HEK293 (cell line): Measurements from ENCODE around the gene FAM181A.

Experiments
- CTCF ChIA-PET: fragments of 350-600 bp; formaldehyde crosslinking; extraction: SDS; loops from one replicate; lab custom pipeline; 2021; ENCODE audit warnings: antibody characterized with exemption; lab: Yijun Ruan, JAX
- POLR2A ChIA-PET: fragments of 300-600 bp; formaldehyde crosslinking; extraction: SDS; loops from one replicate; lab custom pipeline; 2020; ENCODE audit warnings: antibody characterized with exemption, inconsistent platforms; lab: Yijun Ruan, JAX
- H3K27ac ChIP-seq: fragments of 200-500 bp; sonication (Bioruptor generic); 2 replicates; pipeline ENCODE4 v1.5.1; 2014; ENCODE audit warnings: low read depth, low read length, control low read depth, inconsistent platforms; ENCODE audit errors: extremely low read depth
- H3K36me3 ChIP-seq, 2 experiments: fragments of 200-500 bp in 1 of 2; sonication (Bioruptor generic) in 1 of 2; 1 replicate in 1 of 2; 2 replicates in 1 of 2; pipeline ENCODE4 v1.5.1; 2014 to 2017; ENCODE audit warnings: inconsistent platforms in 2 of 2, low read length in 2 of 2; ENCODE audit not compliant: control insufficient read depth in 2 of 2, insufficient read depth in 1 of 2
- H3K4me1 ChIP-seq: fragments of 200-500 bp; sonication (Bioruptor generic); 2 replicates; pipeline ENCODE4 v1.5.1; 2014; ENCODE audit warnings: mild to moderate bottlenecking, low read length, inconsistent platforms; ENCODE audit not compliant: control insufficient read depth, insufficient read depth
- H3K4me3 ChIP-seq: 2 replicates; pipeline ENCODE4 v1.5.1; 2011; ENCODE audit warnings: low read depth, mild to moderate bottlenecking, control low read depth, low read length, moderate library complexity
- H3K9me3 ChIP-seq: fragments of 200-500 bp; sonication (Bioruptor generic); 2 replicates; pipeline ENCODE4 v1.5.1; 2014; ENCODE audit warnings: low read depth, low read length, inconsistent platforms; ENCODE audit not compliant: control insufficient read depth, insufficient read depth
- BCL11A ChIP-seq: fragments of 450-650 bp; formaldehyde crosslinking; IDR thresholded peaks from 2 replicates; pipeline ENCODE4 v1.5.1; 2016; ENCODE audit warnings: low read depth, missing biosample characterization, missing genetic modification characterization
- GLI2 ChIP-seq: fragments of 450-650 bp; formaldehyde crosslinking; IDR thresholded peaks from 2 replicates; pipeline ENCODE4; 2017; ENCODE audit warnings: missing biosample characterization, missing genetic modification characterization, low read depth, borderline replicate concordance
- KLF10 ChIP-seq: fragments of 450-650 bp; IDR thresholded peaks from 2 replicates; pipeline ENCODE4 v1.5.1; 2018; ENCODE audit warnings: missing biosample characterization, mild to moderate bottlenecking, missing genetic modification characterization
- REPIN1 ChIP-seq: fragments of 450-650 bp; formaldehyde crosslinking; IDR thresholded peaks from 2 replicates; pipeline ENCODE4 v1.5.1; 2017; ENCODE audit warnings: missing biosample characterization, missing genetic modification characterization, low read depth
- ZBTB1 ChIP-seq: fragments of 450-650 bp; formaldehyde crosslinking; IDR thresholded peaks from 2 replicates; pipeline ENCODE4 v1.5.1; 2016; ENCODE audit warnings: missing biosample characterization, missing genetic modification characterization
- ZBTB17 ChIP-seq: fragments of 450-650 bp; formaldehyde crosslinking; IDR thresholded peaks from 2 replicates; pipeline ENCODE4 v1.5.1; 2016; ENCODE audit warnings: missing biosample characterization, missing genetic modification characterization
- ZBTB20 ChIP-seq: fragments of 450-650 bp; formaldehyde crosslinking; IDR thresholded peaks from 2 replicates; pipeline ENCODE4 v1.5.1; 2016; ENCODE audit warnings: missing biosample characterization, missing genetic modification characterization
- ZBTB48 ChIP-seq: fragments of 450-650 bp; formaldehyde crosslinking; IDR thresholded peaks from 2 replicates; pipeline ENCODE4 v1.5.1; 2016; ENCODE audit warnings: missing biosample characterization, missing genetic modification characterization
- ZNF121 ChIP-seq: fragments of 450-650 bp; formaldehyde crosslinking; IDR thresholded peaks from 2 replicates; pipeline ENCODE4 v1.5.1; 2016; ENCODE audit warnings: missing biosample characterization, missing genetic modification characterization
- ZNF132 ChIP-seq: fragments of 450-650 bp; formaldehyde crosslinking; IDR thresholded peaks from 2 replicates; pipeline ENCODE4 v1.5.1; 2017; ENCODE audit warnings: missing biosample characterization, missing genetic modification characterization, borderline replicate concordance
- ZNF169 ChIP-seq: fragments of 450-650 bp; formaldehyde crosslinking; IDR thresholded peaks from 2 replicates; pipeline ENCODE4 v1.5.1; 2016; ENCODE audit warnings: missing biosample characterization, missing genetic modification characterization
- ZNF214 ChIP-seq: fragments of 450-650 bp; formaldehyde crosslinking; IDR thresholded peaks from 2 replicates; pipeline ENCODE4 v1.5.1; 2017; ENCODE audit warnings: missing biosample characterization, mild to moderate bottlenecking, missing genetic modification characterization, borderline replicate concordance
- ZNF37A ChIP-seq: fragments of 450-650 bp; IDR thresholded peaks from 2 replicates; pipeline ENCODE4 v1.5.1; 2018; ENCODE audit warnings: missing biosample characterization, missing genetic modification characterization
- ZNF391 ChIP-seq: fragments of 450-650 bp; formaldehyde crosslinking; IDR thresholded peaks from 2 replicates; pipeline ENCODE4 v1.5.1; 2016; ENCODE audit warnings: low read depth, missing biosample characterization, missing genetic modification characterization, borderline replicate concordance
- ZNF394 ChIP-seq: fragments of 450-650 bp; formaldehyde crosslinking; IDR thresholded peaks from 2 replicates; pipeline ENCODE4 v1.5.1; 2016; ENCODE audit warnings: missing biosample characterization, missing genetic modification characterization, mild to moderate bottlenecking, moderate library complexity, borderline replicate concordance
- ZNF426 ChIP-seq: fragments of 450-650 bp; formaldehyde crosslinking; IDR thresholded peaks from 2 replicates; pipeline ENCODE4 v1.5.1; 2017; ENCODE audit warnings: missing biosample characterization, missing genetic modification characterization, mild to moderate bottlenecking, inconsistent platforms, moderate library complexity
- ZNF48 ChIP-seq: fragments of 450-650 bp; formaldehyde crosslinking; IDR thresholded peaks from 2 replicates; pipeline ENCODE4 v1.5.1; 2016; ENCODE audit warnings: missing biosample characterization, missing genetic modification characterization
- ZNF624 ChIP-seq: fragments of 450-650 bp; formaldehyde crosslinking; IDR thresholded peaks from 2 replicates; pipeline ENCODE4 v1.5.1; 2017; ENCODE audit warnings: missing biosample characterization, missing genetic modification characterization
- ZNF701 ChIP-seq: fragments of 450-650 bp; formaldehyde crosslinking; IDR thresholded peaks from 2 replicates; pipeline ENCODE4 v1.5.1; 2016; ENCODE audit warnings: missing biosample characterization, missing genetic modification characterization
- ZNF792 ChIP-seq: fragments of 450-650 bp; formaldehyde crosslinking; IDR thresholded peaks from 2 replicates; pipeline ENCODE4 v1.5.1; 2016; ENCODE audit warnings: missing biosample characterization, missing genetic modification characterization
- TF ChIP-seq, protein P1 (sequence below): fragments of 450-650 bp; formaldehyde crosslinking; IDR thresholded peaks from 2 replicates; pipeline ENCODE4 v1.5.1; 2017; ENCODE audit warnings: missing biosample characterization, missing genetic modification characterization
- TF ChIP-seq, protein P2 (sequence below): fragments of 450-650 bp; formaldehyde crosslinking; IDR thresholded peaks from 2 replicates; pipeline ENCODE4 v1.5.1; 2016; ENCODE audit warnings: missing biosample characterization, missing genetic modification characterization
- TF ChIP-seq, protein P3 (sequence below): fragments of 450-650 bp; formaldehyde crosslinking; IDR thresholded peaks from 2 replicates; pipeline ENCODE4 v1.5.1; 2016; ENCODE audit warnings: missing biosample characterization, missing genetic modification characterization
- TF ChIP-seq, protein P4 (sequence below): fragments of 450-650 bp; formaldehyde crosslinking; IDR thresholded peaks from 2 replicates; pipeline ENCODE4 v1.5.1; 2016; ENCODE audit warnings: missing biosample characterization, missing genetic modification characterization
- TF ChIP-seq, protein P5 (sequence below): fragments of 450-650 bp; formaldehyde crosslinking; IDR thresholded peaks from 2 replicates; pipeline ENCODE4 v1.5.1; 2016; ENCODE audit warnings: missing biosample characterization, missing genetic modification characterization

The FAM181A gene

DNA sequence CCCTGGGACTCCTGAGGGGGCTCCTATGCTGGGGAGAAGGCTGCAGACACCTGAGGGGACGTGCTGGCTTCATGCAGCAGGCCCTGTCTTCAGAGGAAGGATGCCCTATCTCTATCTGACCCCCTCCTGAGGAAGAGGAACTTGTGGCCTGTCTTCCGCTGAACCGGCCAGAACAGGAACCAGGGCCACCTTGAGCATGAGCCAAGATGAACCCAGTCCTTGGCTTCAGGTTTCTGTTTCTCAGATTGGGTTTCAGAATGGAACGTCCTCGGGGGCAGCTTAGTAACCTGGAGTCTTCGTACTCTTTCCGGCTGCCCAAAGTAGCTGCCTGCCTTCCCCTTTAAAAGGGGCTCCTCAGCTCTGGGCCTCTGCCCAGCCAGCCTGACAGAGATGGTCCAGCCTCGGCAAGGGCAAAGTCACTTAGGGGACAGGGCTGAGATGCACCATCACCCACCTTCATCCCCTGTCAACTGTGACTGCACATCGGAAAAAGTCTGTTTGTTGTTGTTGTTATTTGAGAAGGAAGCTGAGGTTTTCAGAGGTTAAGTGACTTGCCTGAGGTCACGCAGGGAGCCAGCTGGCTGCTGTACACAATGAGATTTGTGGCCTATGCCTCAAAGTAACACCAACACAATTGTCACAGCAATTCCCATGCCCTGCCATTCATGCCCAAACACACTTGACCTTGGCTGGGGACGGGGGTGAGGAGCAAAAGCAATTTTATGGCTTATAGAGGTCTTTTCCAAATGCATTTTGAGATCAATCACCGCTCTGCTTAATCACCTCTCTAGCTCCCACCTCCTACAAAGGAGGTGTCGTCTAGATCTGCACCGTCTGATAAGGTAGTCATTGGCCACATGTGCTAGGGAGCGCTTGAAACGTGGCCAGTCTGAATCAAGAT is 35.8 kb downstream of the FAM181A start:
- H3K4me1 ChIP-seq, result peaks cover 10% of the 10 kb centered on the region
- H3K36me3 ChIP-seq, result no peaks in the 10 kb centered on the region
- CTCF ChIA-PET, result interaction anchor here (1.0 to 2.5 kb wide), 3 partner anchors 8 to 23 kb away, joined by 3 to 25 read pairs (median 5); no protein-coding TSS in a partner anchor
- H3K27ac ChIP-seq, result no peak overlapping the region
- H3K9me3 ChIP-seq, result no peaks in the 10 kb centered on the region
- no peak overlapping the region for H3K4me3 ChIP-seq
- POLR2A ChIA-PET, result no interaction called here
- TF ChIP-seq, protein P1, sequence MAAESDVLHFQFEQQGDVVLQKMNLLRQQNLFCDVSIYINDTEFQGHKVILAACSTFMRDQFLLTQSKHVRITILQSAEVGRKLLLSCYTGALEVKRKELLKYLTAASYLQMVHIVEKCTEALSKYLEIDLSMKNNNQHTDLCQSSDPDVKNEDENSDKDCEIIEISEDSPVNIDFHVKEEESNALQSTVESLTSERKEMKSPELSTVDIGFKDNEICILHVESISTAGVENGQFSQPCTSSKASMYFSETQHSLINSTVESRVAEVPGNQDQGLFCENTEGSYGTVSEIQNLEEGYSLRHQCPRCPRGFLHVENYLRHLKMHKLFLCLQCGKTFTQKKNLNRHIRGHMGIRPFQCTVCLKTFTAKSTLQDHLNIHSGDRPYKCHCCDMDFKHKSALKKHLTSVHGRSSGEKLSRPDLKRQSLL (tag by site-specific recombination), result no peak
- TF ChIP-seq, protein P2, sequence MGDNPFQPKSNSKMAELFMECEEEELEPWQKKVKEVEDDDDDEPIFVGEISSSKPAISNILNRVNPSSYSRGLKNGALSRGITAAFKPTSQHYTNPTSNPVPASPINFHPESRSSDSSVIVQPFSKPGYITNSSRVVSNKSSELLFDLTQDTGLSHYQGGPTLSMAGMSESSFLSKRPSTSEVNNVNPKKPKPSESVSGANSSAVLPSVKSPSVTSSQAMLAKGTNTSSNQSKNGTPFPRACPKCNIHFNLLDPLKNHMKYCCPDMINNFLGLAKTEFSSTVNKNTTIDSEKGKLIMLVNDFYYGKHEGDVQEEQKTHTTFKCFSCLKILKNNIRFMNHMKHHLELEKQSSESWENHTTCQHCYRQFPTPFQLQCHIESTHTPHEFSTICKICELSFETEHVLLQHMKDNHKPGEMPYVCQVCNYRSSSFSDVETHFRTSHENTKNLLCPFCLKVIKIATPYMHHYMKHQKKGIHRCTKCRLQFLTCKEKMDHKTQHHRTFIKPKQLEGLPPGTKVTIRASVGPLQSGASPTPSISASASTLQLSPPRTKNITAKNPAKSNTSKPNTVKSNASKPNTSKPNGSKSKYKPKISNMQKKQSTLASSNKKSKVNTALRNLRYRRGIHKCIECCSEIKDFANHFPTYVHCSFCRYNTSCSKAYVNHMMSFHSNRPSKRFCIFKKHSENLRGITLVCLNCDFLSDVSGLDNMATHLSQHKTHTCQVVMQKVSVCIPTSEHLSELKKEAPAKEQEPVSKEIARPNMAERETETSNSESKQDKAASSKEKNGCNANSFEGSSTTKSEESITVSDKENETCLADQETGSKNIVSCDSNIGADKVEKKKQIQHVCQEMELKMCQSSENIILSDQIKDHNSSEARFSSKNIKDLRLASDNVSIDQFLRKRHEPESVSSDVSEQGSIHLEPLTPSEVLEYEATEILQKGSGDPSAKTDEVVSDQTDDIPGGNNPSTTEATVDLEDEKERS (tag by site-specific recombination), result no peak
- no peak for TF ChIP-seq KLF10
- TF ChIP-seq ZNF214 (tag by site-specific recombination), result no peak
- 0 out of 2 replicates have a peak, but pooled peaks have one; percentile 37 for TF ChIP-seq ZNF391 (tag by site-specific recombination)
- TF ChIP-seq REPIN1 (tag by site-specific recombination), result no peak
- TF ChIP-seq ZNF121 (tag by site-specific recombination), result no peak
- 0 out of 2 replicates have a peak, but pooled peaks have one; percentile 32 for TF ChIP-seq ZBTB17 (tag by site-specific recombination)
- TF ChIP-seq ZNF624 (tag by site-specific recombination), result no peak
- TF ChIP-seq ZBTB1 (tag by site-specific recombination), result no peak
- TF ChIP-seq GLI2 (tag by site-specific recombination), result no peak
- peak; percentile 49; the same call in 1 of the 2 replicates for TF ChIP-seq ZNF394 (tag by site-specific recombination)
- no peak for TF ChIP-seq ZBTB20 (tag by site-specific recombination)
- TF ChIP-seq ZNF426 (tag by site-specific recombination), result no peak
- TF ChIP-seq BCL11A (tag by site-specific recombination), result 0 out of 2 replicates have a peak, but pooled peaks have one; percentile 63
- no peak for TF ChIP-seq ZNF132 (tag by site-specific recombination)
- TF ChIP-seq, protein P3, sequence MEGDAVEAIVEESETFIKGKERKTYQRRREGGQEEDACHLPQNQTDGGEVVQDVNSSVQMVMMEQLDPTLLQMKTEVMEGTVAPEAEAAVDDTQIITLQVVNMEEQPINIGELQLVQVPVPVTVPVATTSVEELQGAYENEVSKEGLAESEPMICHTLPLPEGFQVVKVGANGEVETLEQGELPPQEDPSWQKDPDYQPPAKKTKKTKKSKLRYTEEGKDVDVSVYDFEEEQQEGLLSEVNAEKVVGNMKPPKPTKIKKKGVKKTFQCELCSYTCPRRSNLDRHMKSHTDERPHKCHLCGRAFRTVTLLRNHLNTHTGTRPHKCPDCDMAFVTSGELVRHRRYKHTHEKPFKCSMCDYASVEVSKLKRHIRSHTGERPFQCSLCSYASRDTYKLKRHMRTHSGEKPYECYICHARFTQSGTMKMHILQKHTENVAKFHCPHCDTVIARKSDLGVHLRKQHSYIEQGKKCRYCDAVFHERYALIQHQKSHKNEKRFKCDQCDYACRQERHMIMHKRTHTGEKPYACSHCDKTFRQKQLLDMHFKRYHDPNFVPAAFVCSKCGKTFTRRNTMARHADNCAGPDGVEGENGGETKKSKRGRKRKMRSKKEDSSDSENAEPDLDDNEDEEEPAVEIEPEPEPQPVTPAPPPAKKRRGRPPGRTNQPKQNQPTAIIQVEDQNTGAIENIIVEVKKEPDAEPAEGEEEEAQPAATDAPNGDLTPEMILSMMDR (tag by site-specific recombination), result no peak
- TF ChIP-seq, protein P4, sequence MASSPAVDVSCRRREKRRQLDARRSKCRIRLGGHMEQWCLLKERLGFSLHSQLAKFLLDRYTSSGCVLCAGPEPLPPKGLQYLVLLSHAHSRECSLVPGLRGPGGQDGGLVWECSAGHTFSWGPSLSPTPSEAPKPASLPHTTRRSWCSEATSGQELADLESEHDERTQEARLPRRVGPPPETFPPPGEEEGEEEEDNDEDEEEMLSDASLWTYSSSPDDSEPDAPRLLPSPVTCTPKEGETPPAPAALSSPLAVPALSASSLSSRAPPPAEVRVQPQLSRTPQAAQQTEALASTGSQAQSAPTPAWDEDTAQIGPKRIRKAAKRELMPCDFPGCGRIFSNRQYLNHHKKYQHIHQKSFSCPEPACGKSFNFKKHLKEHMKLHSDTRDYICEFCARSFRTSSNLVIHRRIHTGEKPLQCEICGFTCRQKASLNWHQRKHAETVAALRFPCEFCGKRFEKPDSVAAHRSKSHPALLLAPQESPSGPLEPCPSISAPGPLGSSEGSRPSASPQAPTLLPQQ (tag by site-specific recombination), result peak; percentile 42; the same call in 1 of the 2 replicates
- TF ChIP-seq ZNF792 (tag by site-specific recombination), result no peak
- TF ChIP-seq ZNF169, result no peak
- no peak for TF ChIP-seq ZNF48 (tag by site-specific recombination)
- TF ChIP-seq, protein P5, sequence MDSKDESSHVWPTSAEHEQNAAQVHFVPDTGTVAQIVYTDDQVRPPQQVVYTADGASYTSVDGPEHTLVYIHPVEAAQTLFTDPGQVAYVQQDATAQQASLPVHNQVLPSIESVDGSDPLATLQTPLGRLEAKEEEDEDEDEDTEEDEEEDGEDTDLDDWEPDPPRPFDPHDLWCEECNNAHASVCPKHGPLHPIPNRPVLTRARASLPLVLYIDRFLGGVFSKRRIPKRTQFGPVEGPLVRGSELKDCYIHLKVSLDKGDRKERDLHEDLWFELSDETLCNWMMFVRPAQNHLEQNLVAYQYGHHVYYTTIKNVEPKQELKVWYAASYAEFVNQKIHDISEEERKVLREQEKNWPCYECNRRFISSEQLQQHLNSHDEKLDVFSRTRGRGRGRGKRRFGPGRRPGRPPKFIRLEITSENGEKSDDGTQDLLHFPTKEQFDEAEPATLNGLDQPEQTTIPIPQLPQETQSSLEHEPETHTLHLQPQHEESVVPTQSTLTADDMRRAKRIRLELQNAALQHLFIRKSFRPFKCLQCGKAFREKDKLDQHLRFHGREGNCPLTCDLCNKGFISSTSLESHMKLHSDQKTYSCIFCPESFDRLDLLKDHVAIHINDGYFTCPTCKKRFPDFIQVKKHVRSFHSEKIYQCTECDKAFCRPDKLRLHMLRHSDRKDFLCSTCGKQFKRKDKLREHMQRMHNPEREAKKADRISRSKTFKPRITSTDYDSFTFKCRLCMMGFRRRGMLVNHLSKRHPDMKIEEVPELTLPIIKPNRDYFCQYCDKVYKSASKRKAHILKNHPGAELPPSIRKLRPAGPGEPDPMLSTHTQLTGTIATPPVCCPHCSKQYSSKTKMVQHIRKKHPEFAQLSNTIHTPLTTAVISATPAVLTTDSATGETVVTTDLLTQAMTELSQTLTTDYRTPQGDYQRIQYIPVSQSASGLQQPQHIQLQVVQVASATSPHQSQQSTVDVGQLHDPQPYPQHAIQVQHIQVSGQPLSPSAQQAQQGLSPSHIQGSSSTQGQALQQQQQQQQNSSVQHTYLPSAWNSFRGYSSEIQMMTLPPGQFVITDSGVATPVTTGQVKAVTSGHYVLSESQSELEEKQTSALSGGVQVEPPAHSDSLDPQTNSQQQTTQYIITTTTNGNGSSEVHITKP (tag by site-specific recombination), result no peak; the same call in 1 of the 2 replicates
- no peak for TF ChIP-seq ZNF701
- TF ChIP-seq ZBTB48 (tag by site-specific recombination), result no peak; the same call in 1 of the 2 replicates
- TF ChIP-seq ZNF37A, result no peak
